Measurements from ENCODE around the gene MRAP. TPM values are rescaled to one million over a fixed set of nuclear protein-coding genes. Genes with fewer than 3 reads are reported as not detected.

The MRAP gene
- total RNA-seq, 1 donor from 2014 or later: not detected

DNA sequence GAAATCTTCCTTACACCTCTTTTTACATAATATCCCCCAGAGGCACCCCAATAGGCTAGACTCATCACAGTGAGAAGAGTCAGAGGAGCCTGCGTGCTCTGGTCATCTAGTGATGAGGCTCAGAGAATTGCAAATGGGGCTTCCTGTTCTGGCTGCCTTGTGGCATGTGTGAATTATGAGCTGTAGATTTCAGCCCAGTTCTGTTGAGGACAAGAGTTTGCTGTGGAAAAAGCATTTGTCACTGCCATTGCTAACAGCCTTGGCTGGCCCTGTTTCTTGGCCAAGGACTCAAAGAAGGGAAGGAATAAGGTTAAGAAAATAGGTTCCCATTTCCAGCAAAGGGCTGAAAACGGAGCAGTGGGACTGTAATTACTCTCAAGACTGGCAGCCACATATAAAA lies 30.7 kb downstream of the MRAP start:
- Mint-ChIP-seq H3K4me3 (no peak overlapping the region), H3K9me3 (peaks cover 4% of the 10 kb centered on the region), H3K4me1 (peaks cover 4% of the 10 kb centered on the region), H3K27ac (no peak overlapping the region), H3K27me3 (no peaks in the 10 kb centered on the region), H3K36me3 (ENCODE audit: low read depth) (peaks cover 96% of the 10 kb centered on the region)
- no peak for DNase-seq
- intact Hi-C loops (cut with micrococcal nuclease): no loop called here
- CTCF ChIA-PET: no interaction called here
- POLR2A ChIA-PET: no interaction called here
- TF ChIP-seq, protein P1, sequence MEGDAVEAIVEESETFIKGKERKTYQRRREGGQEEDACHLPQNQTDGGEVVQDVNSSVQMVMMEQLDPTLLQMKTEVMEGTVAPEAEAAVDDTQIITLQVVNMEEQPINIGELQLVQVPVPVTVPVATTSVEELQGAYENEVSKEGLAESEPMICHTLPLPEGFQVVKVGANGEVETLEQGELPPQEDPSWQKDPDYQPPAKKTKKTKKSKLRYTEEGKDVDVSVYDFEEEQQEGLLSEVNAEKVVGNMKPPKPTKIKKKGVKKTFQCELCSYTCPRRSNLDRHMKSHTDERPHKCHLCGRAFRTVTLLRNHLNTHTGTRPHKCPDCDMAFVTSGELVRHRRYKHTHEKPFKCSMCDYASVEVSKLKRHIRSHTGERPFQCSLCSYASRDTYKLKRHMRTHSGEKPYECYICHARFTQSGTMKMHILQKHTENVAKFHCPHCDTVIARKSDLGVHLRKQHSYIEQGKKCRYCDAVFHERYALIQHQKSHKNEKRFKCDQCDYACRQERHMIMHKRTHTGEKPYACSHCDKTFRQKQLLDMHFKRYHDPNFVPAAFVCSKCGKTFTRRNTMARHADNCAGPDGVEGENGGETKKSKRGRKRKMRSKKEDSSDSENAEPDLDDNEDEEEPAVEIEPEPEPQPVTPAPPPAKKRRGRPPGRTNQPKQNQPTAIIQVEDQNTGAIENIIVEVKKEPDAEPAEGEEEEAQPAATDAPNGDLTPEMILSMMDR (IDR thresholded peaks at IDR 0.05): no peak
- no peak for ATAC-seq (ENCODE audit: low read depth)

DNA sequence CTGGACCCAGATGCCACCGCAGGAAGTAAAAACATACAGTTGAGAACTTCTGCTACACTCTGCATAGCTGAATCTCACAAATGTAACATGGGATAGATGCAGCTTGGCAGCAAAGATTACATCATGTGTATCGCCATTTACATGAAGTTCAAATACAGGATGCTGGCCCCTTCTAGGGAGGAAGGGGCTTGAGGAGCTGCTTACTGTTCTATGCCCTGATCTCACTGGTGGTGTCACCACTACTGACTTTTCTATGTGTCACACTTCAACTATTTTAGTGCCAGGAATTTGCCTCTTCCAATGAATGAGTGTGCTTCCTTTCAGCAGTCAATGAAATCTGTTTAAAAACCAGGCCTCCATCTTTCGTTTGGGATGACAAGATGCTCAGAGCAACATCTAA lies 31.1 kb downstream of the MRAP start:
- TF ChIP-seq, protein P1 (IDR thresholded peaks at IDR 0.05): no peak
- H3K9me3 Mint-ChIP-seq: peaks cover 4% of the 10 kb centered on the region
- peaks cover 4% of the 10 kb centered on the region for H3K4me1 Mint-ChIP-seq
- CTCF ChIA-PET: interaction anchor here (0.6 kb wide), 1 partner anchor 31 kb away, joined by 3 read pairs; no protein-coding TSS in a partner anchor
- POLR2A ChIA-PET: no interaction called here
- H3K4me3 Mint-ChIP-seq: no peak overlapping the region
- H3K27me3 Mint-ChIP-seq: no peaks in the 10 kb centered on the region
- intact Hi-C loops (cut with micrococcal nuclease): no loop called here
- no peak overlapping the region for H3K27ac Mint-ChIP-seq
- DNase-seq: no peak
- H3K36me3 Mint-ChIP-seq (ENCODE audit: low read depth): peaks cover 96% of the 10 kb centered on the region
- ATAC-seq (ENCODE audit: low read depth): no peak

DNA sequence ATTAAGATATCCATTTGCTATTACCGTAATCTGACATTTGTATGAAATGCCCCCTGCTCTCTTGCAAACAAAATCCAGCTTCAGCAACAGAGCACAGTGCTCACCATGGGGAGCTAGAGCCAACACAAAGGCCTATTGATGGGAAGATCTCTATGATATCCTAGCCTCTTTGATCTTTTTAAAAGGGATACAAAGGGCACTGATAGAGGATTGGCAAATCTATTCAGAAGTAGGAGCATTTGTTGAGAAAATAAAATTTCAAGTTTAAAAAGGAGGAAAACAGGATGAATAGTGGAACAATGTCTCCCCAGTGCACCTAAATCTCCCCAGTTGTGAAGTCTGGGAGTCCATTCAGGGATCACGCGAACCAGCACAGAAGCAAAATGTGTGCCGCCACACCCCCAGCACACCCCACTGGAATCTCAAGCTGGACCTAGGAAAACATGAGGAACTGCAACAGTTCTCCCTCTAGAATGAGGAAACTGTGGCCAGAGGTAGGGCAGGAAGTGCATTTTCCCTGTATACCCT lies 32.2 kb downstream of the MRAP start:
- no peak overlapping the region for H3K27ac Mint-ChIP-seq
- H3K36me3 Mint-ChIP-seq (ENCODE audit: low read depth): peaks cover 96% of the 10 kb centered on the region
- ChIA-PET CTCF (no interaction called here), POLR2A (no interaction called here)
- H3K4me1 Mint-ChIP-seq: peaks cover 4% of the 10 kb centered on the region
- DNase-seq (no peak), ATAC-seq (ENCODE audit: low read depth) (no peak)
- intact Hi-C loops (cut with micrococcal nuclease): no loop called here
- peaks cover 4% of the 10 kb centered on the region for H3K9me3 Mint-ChIP-seq
- no peak overlapping the region for H3K4me3 Mint-ChIP-seq
- no peaks in the 10 kb centered on the region for H3K27me3 Mint-ChIP-seq
- TF ChIP-seq, protein P1 (IDR thresholded peaks at IDR 0.05): no peak

DNA sequence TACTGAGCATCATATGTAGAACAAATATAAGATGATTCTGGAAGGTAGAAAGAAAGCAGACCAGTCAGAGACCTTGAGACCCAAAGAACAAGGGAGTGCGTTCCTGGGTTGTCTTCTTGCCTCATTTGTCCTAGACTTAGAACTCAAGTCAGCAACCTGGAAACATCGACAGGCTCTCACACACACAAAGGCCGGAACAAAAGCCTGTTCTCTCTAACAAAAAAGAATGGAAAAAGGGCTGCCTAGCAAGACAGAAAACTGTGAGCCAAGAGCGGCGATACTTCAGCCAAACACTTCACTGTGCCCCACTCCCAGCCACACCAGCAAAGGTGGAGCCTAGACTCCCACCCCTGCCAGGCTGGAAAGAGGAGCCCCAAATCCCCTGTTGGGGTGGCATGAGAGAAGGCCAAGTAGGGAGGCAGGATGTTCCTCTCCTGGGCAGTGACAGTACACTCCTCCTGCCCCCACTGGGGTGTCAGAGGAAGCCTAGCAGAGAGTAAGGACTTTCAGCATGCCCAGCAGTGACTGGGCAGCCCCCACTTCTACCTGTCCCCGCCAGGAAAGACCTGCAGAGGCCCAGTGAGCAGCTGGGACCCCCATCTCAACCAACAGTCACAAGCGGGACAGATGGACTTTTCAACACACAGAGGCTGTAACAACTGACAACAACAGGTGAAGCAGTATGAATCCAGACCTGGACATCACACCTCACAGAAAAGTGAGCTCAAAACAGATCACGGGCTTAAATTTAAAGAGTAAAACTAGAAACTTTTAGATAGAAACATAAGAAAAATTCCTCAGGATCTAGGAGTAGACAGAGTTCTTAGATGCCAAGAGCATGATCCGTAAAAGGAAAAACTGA lies 33.0 kb downstream of the MRAP start:
- intact Hi-C loops (cut with micrococcal nuclease): no loop called here
- ATAC-seq (ENCODE audit: low read depth) (no peak), DNase-seq (no peak)
- Mint-ChIP-seq H3K27ac (no peak overlapping the region), H3K9me3 (peaks cover 4% of the 10 kb centered on the region), H3K4me1 (peaks cover 4% of the 10 kb centered on the region), H3K27me3 (no peaks in the 10 kb centered on the region), H3K36me3 (ENCODE audit: low read depth) (peaks cover 96% of the 10 kb centered on the region), H3K4me3 (no peak overlapping the region)
- POLR2A ChIA-PET: no interaction called here
- CTCF ChIA-PET: no interaction called here
- TF ChIP-seq, protein P1 (IDR thresholded peaks at IDR 0.05): no peak

DNA sequence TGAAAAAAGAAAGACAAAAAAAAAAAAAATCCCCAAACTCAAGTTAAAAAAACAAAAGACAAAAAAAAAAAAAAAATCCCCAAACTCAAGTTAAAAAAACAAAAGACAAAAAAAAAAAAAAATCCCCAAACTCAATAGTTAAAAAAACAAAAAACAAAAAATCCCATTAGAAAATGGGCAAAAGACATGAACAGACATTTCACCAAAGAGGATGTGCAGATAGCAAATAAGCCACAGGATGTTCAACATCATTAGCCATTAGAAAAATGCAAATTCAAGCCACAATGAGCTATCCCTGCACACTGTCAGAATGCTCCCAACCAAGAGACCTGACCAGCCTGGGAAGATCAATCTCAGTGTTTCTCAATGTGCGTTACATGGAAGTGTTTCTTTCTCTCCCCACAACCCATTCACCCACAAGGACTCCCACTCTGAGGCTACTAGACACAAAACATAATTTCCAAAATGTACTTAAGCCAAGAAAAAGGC lies 33.9 kb downstream of the MRAP start:
- DNase-seq (no peak), ATAC-seq (ENCODE audit: low read depth) (no peak)
- POLR2A ChIA-PET: no interaction called here
- no peaks in the 10 kb centered on the region for H3K27me3 Mint-ChIP-seq
- TF ChIP-seq, protein P1 (IDR thresholded peaks at IDR 0.05): no peak
- CTCF ChIA-PET: no interaction called here
- peaks cover 4% of the 10 kb centered on the region for H3K4me1 Mint-ChIP-seq
- no peak overlapping the region for H3K27ac Mint-ChIP-seq
- peaks cover 98% of the 10 kb centered on the region for H3K36me3 Mint-ChIP-seq (ENCODE audit: low read depth)
- H3K9me3 Mint-ChIP-seq: peaks cover 4% of the 10 kb centered on the region
- H3K4me3 Mint-ChIP-seq: no peak overlapping the region
- intact Hi-C loops (cut with micrococcal nuclease): no loop called here

All from activated B cell treated with CpG ODN at 0.5 μM for 24 hours (primary cell).